Liver (tissue), 9 donors: ENCODE results near the gene PTPRN2. TPM values are rescaled to one million over a fixed set of nuclear protein-coding genes. Genes with fewer than 3 reads are reported as not detected.

ENCODE experiments used
- DNase-seq: peaks from one replicate; pipeline ENCODE4 v3.0.0-alpha.2; 2017; ENCODE audit warnings: low spot score
- H3K27ac ChIP-seq, 2 donors: one replicate each; pipeline ENCODE4 v1.7.0; 2013; ENCODE audit warnings: inconsistent platforms in 2 of 2, low read length in 2 of 2, control low read depth in 1 of 2, low read depth in 1 of 2, mild to moderate bottlenecking in 1 of 2
- H3K27me3 ChIP-seq, 4 donors: one replicate each; pipeline versions ENCODE4 v1.6.1 to v1.7.0; 2013; ENCODE audit warnings: low read length in 3 of 4, inconsistent platforms in 1 of 4, mild to moderate bottlenecking in 1 of 4, moderate library complexity in 1 of 4; ENCODE audit not compliant: control insufficient read depth in 4 of 4, insufficient read depth in 4 of 4
- H3K36me3 ChIP-seq, 4 donors: one replicate each; pipeline versions ENCODE4 v1.6.1 to v1.7.0; 2013; ENCODE audit warnings: low read length in 3 of 4, mild to moderate bottlenecking in 3 of 4, low read depth in 1 of 4, moderate library complexity in 1 of 4; ENCODE audit not compliant: control insufficient read depth in 4 of 4, insufficient read depth in 3 of 4
- H3K4me1 ChIP-seq, 4 donors: one replicate each; pipeline versions ENCODE4 v1.6.1 to v1.7.0; 2013; ENCODE audit warnings: low read length in 3 of 4, mild to moderate bottlenecking in 3 of 4, moderate library complexity in 1 of 4; ENCODE audit not compliant: control insufficient read depth in 4 of 4, insufficient read depth in 4 of 4
- H3K4me3 ChIP-seq, 3 donors: one replicate each; pipeline versions ENCODE4 v1.6.1 to v1.7.0; 2013; ENCODE audit warnings: low read length in 3 of 3, control low read depth in 1 of 3, low read depth in 1 of 3, mild to moderate bottlenecking in 1 of 3
- H3K9ac ChIP-seq, 2 donors: one replicate each; pipeline ENCODE4 v1.7.0; 2013; ENCODE audit warnings: low read length in 2 of 2, mild to moderate bottlenecking in 2 of 2, moderate library complexity in 2 of 2, control low read depth in 1 of 2, low read depth in 1 of 2
- H3K9me3 ChIP-seq, 4 donors: one replicate each; pipeline versions ENCODE4 v1.6.1 to v1.7.0; 2013; ENCODE audit warnings: low read length in 3 of 4; ENCODE audit not compliant: control insufficient read depth in 4 of 4
- EGR1 ChIP-seq, 2 donors: IDR thresholded peaks; 2 replicates each; pipeline ENCODE4 v1.6.1; 2016 to 2018; ENCODE audit warnings: antibody characterized with exemption in 2 of 2, low read depth in 2 of 2
- FOXA1 ChIP-seq: IDR thresholded peaks from 2 replicates; pipeline ENCODE4 v1.6.1; 2016; ENCODE audit warnings: antibody characterized with exemption
- FOXA2 ChIP-seq: IDR thresholded peaks from 2 replicates; pipeline ENCODE4 v1.6.1; 2016; ENCODE audit warnings: antibody characterized with exemption
- GABPA ChIP-seq, 2 donors: IDR thresholded peaks in 1 of 2; conservative IDR thresholded peaks in 1 of 2; 2 replicates each; pipeline ENCODE4 v1.6.1; 2016; ENCODE audit warnings: antibody characterized with exemption in 2 of 2, mild to moderate bottlenecking in 1 of 2, moderate library complexity in 1 of 2
- HNF4A ChIP-seq, 2 donors: conservative IDR thresholded peaks; 2 replicates each; pipeline ENCODE4 v1.6.1; 2016; ENCODE audit warnings: antibody characterized with exemption in 2 of 2, mild to moderate bottlenecking in 2 of 2
- HNF4G ChIP-seq: IDR thresholded peaks from 2 replicates; pipeline ENCODE4 v1.6.1; 2016; ENCODE audit warnings: antibody characterized with exemption
- JUND ChIP-seq, 2 donors: IDR thresholded peaks; 2 replicates each; pipeline ENCODE4 v1.6.1; 2016; ENCODE audit warnings: antibody characterized with exemption in 2 of 2
- NR2F2 ChIP-seq: IDR thresholded peaks from 2 replicates; pipeline ENCODE4 v1.6.1; 2016; ENCODE audit warnings: antibody characterized with exemption
- RAD21 ChIP-seq, 2 donors: IDR thresholded peaks; 2 replicates each; pipeline ENCODE4 v1.6.1; 2016; ENCODE audit warnings: antibody characterized with exemption in 2 of 2, mild to moderate bottlenecking in 2 of 2
- RXRA ChIP-seq, 2 donors: IDR thresholded peaks; 2 replicates each; pipeline ENCODE4 v1.6.1; 2017 to 2018; ENCODE audit warnings: antibody characterized with exemption in 2 of 2, mild to moderate bottlenecking in 1 of 2
- SP1 ChIP-seq: IDR thresholded peaks from 2 replicates; pipeline ENCODE4 v1.6.1; 2018; ENCODE audit warnings: antibody characterized with exemption, mild to moderate bottlenecking
- TAF1 ChIP-seq: conservative IDR thresholded peaks from 2 replicates; pipeline ENCODE4 v1.6.1; 2016; ENCODE audit warnings: antibody characterized with exemption, mild to moderate bottlenecking
- YY1 ChIP-seq: IDR thresholded peaks from 2 replicates; pipeline ENCODE4 v1.6.1; 2016; ENCODE audit warnings: antibody characterized with exemption, mild to moderate bottlenecking
- WGBS: extraction: QIAGEN DNeasy Blood & Tissue Kit; methylation state at CpG from one replicate; pipeline ENCODE4 v1.1.7; 2013; 5-methylcytosine and 5-hydroxymethylcytosine counted together
- polyA plus RNA-seq, 2 donors: library from polyadenylated mRNA; stranded (reverse) in 1 of 2; unstranded in 1 of 2; fragments of 200-250 nt in 1 of 2; fragments of >200 nt in 1 of 2; fragmentation: Nextera tagmentation in 1 of 2; extraction: Ambion mirVana in 1 of 2; gene quantifications; one replicate each; pipeline versions ENCODE4 v1.2.1 to v1.2.3, GENCODE V29; 2013 to 2015
- total RNA-seq, 2 donors: library from RNA; depleted of rRNA; stranded (reverse); fragments of >200 nt; gene quantifications; one replicate each; pipeline ENCODE4 v1.2.3, GENCODE V29; 2014
- TF ChIP-seq, protein P1 (sequence below): fragments of 150-350 bp; IDR thresholded peaks from 2 replicates; pipeline ENCODE4 v1.5.1; 2017; ENCODE audit warnings: improper control_type of control experiment, low read depth, low read length; ENCODE audit not compliant: missing input control
- TF ChIP-seq, protein P2 (sequence below): IDR thresholded peaks from 2 replicates; pipeline ENCODE4 v1.6.1; 2016; ENCODE audit warnings: antibody characterized with exemption
- TF ChIP-seq, protein P3 (sequence below): IDR thresholded peaks from 2 replicates; pipeline ENCODE4 v1.6.1; 2016; ENCODE audit warnings: antibody characterized with exemption
- TF ChIP-seq, protein P4 (sequence below): IDR thresholded peaks from 2 replicates; pipeline ENCODE4 v1.6.1; 2016; ENCODE audit warnings: antibody characterized with exemption
- TF ChIP-seq, protein P5 (sequence below): IDR thresholded peaks from 2 replicates; pipeline ENCODE4 v1.6.1; 2016; ENCODE audit warnings: antibody characterized with exemption, mild to moderate bottlenecking
- donor health status: healthy.
- donor health status: healthy.
- donor health status: healthy.
- donor health status: healthy.
- donor health status: healthy.

The PTPRN2 gene
- total and polyA plus RNA-seq, 4 donors, result 0.75 to 1.9 (median 1.1) TPM

DNA sequence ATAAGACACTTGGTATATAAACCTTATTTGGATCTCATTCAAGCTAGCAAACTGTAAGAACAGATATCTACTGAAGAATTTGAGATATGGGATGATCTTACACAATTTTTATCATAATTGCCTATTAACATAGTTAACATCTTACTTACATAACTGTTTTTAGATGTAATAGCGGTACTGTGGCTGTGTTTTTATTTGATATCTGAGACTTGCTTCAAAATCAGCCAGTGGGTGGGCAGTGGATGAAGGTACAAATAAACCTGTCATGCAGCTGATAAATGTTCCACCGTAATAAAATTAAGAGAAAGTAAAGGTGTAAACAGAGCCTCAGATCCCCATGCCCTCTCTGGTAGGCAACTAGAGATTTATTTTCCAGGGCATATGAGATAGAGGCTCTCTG lies 28.4 kb upstream of the PTPRN2 start:
- Histone ChIP-seq H3K4me1 (no peaks in the 10 kb centered on the region), H3K9me3 (no peaks in the 10 kb centered on the region), H3K4me3 (no peak overlapping the region), H3K9ac (no peak overlapping the region), H3K36me3 (no peaks in the 10 kb centered on the region), H3K27me3 (no peaks in the 10 kb centered on the region), H3K27ac (no peak overlapping the region)
- TF ChIP-seq YY1 (no peak), TAF1 (no peak), FOXA1 (no peak), RAD21 (IDR thresholded peaks at IDR 0.05) (no peak)
- TF ChIP-seq, protein P1, sequence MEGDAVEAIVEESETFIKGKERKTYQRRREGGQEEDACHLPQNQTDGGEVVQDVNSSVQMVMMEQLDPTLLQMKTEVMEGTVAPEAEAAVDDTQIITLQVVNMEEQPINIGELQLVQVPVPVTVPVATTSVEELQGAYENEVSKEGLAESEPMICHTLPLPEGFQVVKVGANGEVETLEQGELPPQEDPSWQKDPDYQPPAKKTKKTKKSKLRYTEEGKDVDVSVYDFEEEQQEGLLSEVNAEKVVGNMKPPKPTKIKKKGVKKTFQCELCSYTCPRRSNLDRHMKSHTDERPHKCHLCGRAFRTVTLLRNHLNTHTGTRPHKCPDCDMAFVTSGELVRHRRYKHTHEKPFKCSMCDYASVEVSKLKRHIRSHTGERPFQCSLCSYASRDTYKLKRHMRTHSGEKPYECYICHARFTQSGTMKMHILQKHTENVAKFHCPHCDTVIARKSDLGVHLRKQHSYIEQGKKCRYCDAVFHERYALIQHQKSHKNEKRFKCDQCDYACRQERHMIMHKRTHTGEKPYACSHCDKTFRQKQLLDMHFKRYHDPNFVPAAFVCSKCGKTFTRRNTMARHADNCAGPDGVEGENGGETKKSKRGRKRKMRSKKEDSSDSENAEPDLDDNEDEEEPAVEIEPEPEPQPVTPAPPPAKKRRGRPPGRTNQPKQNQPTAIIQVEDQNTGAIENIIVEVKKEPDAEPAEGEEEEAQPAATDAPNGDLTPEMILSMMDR, result no peak
- no peak for DNase-seq
- 96% methylated on average over 2 of the region's 2 CpGs for WGBS

DNA sequence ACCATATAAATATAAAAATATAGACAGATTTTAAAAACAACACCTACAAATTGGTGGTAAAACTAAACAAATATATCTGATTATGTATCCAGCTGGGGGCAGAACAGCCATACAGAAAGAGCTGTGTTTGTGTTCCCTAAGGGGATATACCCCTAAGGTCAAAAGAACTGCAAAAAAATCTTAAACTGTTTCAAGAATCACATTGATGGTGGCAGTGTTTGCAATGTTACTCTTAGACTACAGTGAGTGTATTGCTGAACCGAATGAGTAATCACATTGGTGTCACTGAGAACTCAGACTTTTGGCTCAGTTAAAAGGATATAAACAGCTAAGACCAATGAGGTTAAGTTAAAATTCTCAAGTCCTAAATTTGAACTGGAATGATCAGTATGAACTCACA lies 27.1 kb upstream of the PTPRN2 start:
- no peak for DNase-seq
- no peaks in the 10 kb centered on the region for H3K4me1 ChIP-seq
- H3K4me3 ChIP-seq, result no peak overlapping the region
- H3K36me3 ChIP-seq, result no peaks in the 10 kb centered on the region
- H3K27me3 ChIP-seq, result no peaks in the 10 kb centered on the region
- no peak overlapping the region for H3K9ac ChIP-seq
- H3K9me3 ChIP-seq, result no peaks in the 10 kb centered on the region
- 92% methylated on average over 1 of the region's 1 CpG for WGBS
- TF ChIP-seq YY1 (no peak), HNF4G (no peak), EGR1 (IDR thresholded peaks at IDR 0.05; ENCODE audit: low read depth in 2 of 2) (no peak), TAF1 (no peak), SP1 (no peak), HNF4A (conservative IDR thresholded peaks at IDR 0.05) (no peak), FOXA2 (no peak)
- TF ChIP-seq, protein P2, sequence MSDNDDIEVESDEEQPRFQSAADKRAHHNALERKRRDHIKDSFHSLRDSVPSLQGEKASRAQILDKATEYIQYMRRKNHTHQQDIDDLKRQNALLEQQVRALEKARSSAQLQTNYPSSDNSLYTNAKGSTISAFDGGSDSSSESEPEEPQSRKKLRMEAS, result no peak
- TF ChIP-seq, protein P3, sequence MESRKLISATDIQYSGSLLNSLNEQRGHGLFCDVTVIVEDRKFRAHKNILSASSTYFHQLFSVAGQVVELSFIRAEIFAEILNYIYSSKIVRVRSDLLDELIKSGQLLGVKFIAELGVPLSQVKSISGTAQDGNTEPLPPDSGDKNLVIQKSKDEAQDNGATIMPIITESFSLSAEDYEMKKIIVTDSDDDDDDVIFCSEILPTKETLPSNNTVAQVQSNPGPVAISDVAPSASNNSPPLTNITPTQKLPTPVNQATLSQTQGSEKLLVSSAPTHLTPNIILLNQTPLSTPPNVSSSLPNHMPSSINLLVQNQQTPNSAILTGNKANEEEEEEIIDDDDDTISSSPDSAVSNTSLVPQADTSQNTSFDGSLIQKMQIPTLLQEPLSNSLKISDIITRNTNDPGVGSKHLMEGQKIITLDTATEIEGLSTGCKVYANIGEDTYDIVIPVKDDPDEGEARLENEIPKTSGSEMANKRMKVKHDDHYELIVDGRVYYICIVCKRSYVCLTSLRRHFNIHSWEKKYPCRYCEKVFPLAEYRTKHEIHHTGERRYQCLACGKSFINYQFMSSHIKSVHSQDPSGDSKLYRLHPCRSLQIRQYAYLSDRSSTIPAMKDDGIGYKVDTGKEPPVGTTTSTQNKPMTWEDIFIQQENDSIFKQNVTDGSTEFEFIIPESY, result no peak
- H3K27ac ChIP-seq, result no peak overlapping the region

DNA sequence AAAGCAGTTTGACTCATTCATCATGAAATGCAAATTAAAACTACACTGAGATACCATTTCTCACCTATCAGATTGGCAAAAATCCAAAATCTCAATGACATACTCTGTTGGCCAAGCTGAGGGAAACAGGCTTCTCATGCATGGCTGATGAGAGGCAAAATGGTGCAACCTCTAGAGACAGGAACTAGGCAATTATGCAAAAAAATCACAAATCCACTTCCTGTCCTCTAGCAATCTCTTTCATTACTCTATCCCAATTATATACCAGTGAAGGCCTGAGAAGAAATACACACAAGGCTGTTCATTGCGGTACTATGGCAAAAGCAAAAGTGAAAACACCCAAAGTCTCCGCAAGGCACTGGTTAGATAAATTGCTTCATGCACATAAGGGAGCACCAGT lies 25.9 kb upstream of the PTPRN2 start:
- Histone ChIP-seq H3K4me3 (no peak overlapping the region), H3K4me1 (no peaks in the 10 kb centered on the region), H3K9ac (no peak overlapping the region), H3K27ac (no peak overlapping the region), H3K36me3 (no peaks in the 10 kb centered on the region), H3K9me3 (no peaks in the 10 kb centered on the region), H3K27me3 (no peaks in the 10 kb centered on the region)
- DNase-seq, result no peak
- 97% methylated on average over 2 of the region's 2 CpGs for WGBS
- TF ChIP-seq, protein P4, sequence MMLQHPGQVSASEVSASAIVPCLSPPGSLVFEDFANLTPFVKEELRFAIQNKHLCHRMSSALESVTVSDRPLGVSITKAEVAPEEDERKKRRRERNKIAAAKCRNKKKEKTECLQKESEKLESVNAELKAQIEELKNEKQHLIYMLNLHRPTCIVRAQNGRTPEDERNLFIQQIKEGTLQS, result no peak
- TF ChIP-seq, protein P1, result no peak
- TF ChIP-seq HNF4G, result no peak
- TF ChIP-seq, protein P5, sequence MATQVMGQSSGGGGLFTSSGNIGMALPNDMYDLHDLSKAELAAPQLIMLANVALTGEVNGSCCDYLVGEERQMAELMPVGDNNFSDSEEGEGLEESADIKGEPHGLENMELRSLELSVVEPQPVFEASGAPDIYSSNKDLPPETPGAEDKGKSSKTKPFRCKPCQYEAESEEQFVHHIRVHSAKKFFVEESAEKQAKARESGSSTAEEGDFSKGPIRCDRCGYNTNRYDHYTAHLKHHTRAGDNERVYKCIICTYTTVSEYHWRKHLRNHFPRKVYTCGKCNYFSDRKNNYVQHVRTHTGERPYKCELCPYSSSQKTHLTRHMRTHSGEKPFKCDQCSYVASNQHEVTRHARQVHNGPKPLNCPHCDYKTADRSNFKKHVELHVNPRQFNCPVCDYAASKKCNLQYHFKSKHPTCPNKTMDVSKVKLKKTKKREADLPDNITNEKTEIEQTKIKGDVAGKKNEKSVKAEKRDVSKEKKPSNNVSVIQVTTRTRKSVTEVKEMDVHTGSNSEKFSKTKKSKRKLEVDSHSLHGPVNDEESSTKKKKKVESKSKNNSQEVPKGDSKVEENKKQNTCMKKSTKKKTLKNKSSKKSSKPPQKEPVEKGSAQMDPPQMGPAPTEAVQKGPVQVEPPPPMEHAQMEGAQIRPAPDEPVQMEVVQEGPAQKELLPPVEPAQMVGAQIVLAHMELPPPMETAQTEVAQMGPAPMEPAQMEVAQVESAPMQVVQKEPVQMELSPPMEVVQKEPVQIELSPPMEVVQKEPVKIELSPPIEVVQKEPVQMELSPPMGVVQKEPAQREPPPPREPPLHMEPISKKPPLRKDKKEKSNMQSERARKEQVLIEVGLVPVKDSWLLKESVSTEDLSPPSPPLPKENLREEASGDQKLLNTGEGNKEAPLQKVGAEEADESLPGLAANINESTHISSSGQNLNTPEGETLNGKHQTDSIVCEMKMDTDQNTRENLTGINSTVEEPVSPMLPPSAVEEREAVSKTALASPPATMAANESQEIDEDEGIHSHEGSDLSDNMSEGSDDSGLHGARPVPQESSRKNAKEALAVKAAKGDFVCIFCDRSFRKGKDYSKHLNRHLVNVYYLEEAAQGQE, result no peak
- no peak for TF ChIP-seq GABPA (IDR thresholded peaks at IDR 0.05 in 1 of 2, conservative IDR thresholded peaks at IDR 0.05 in 1 of 2)
- TF ChIP-seq RAD21 (IDR thresholded peaks at IDR 0.05), result no peak
- TF ChIP-seq NR2F2, result no peak
- no peak for TF ChIP-seq SP1
- no peak for TF ChIP-seq EGR1 (IDR thresholded peaks at IDR 0.05; ENCODE audit: low read depth in 2 of 2)
- no peak for TF ChIP-seq FOXA2
- TF ChIP-seq YY1, result no peak
- TF ChIP-seq FOXA1, result no peak
- TF ChIP-seq TAF1, result no peak
- no peak for TF ChIP-seq JUND (IDR thresholded peaks at IDR 0.05)
- no peak for TF ChIP-seq HNF4A (conservative IDR thresholded peaks at IDR 0.05)
- TF ChIP-seq RXRA (IDR thresholded peaks at IDR 0.05), result no peak
